Neural cell (in vitro differentiated cells): ENCODE data around the gene CYRIA.

ENCODE experiments used
- EP300 ChIP-seq: fragments of 450-650 bp; conservative IDR thresholded peaks from 2 replicates; pipeline ENCODE4 v1.6.1; 2014; ENCODE audit warnings: antibody characterized with exemption, mild to moderate bottlenecking, moderate library complexity; ENCODE audit not compliant: poor library complexity, severe bottlenecking
- MXI1 ChIP-seq: fragments of 450-650 bp; conservative IDR thresholded peaks from 2 replicates; pipeline ENCODE4 v1.6.1; 2014; ENCODE audit warnings: antibody characterized with exemption, mild to moderate bottlenecking; ENCODE audit not compliant: poor library complexity, severe bottlenecking

DNA sequence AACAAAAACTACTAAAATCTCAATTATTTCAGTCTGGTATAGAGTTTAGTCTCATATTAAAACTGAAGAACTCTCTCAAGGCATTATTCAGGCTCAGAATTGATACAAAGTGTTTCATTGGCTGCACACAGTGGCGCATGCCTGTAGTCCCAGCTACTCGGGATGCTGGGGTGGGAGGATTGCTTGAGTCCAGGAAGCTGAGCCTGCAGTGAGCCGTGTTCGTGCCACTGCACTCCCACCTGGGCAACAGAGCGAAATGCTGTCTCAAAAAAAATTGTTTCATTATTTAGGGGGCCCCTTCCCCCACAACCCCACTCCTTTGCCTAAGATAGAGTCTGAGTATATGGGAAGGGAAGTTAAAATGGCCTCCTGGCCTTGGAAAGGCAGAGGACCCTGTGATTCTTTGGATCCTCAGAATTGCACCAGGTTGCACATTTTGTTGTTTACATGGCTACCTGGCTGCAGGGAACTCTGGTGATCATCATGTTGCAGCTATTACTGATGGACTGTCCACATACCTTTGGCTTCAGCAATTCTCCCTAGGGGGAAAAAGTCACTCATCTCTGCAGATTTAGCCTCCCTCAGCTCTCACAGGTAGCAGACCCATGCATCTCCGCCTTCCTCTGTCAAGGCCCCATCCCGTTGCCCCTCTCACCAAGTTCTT lies 19.2 kb upstream of the CYRIA start:
- TF ChIP-seq EP300: no peak
- TF ChIP-seq MXI1: no peak
